Thoracic aorta (tissue), 2 donors: ENCODE data around the gene RAD23A. TPM values are rescaled to one million over a fixed set of nuclear protein-coding genes. Genes with fewer than 3 reads are reported as not detected.
A peak's percentile ranks its signal among the peaks of the same experiment; 100 is the strongest.

Experiments used
- ATAC-seq: fragments of 150-250 bp; one replicate; pipeline ENCODE4 v1.8.0; 2017; ENCODE audit warnings: low read depth; ENCODE audit not compliant: insufficient number of reproducible peaks, low FRiP score
- DNase-seq: peaks from one replicate; pipeline ENCODE4 v3.0.0-alpha.2; 2020; ENCODE audit warnings: low spot score
- H3K27ac ChIP-seq, 2 donors: fragments of 200-600 bp; sonication (generic); 1 replicate in 1 of 2; 2 replicates in 1 of 2; pipeline ENCODE4 v1.5.1; 2016; ENCODE audit warnings: mild to moderate bottlenecking in 2 of 2, moderate library complexity in 2 of 2
- H3K27me3 ChIP-seq: fragments of 200-600 bp; sonication (generic); replicated peaks from 2 replicates; pipeline ENCODE4 v1.6.0; 2016; ENCODE audit warnings: mild to moderate bottlenecking; ENCODE audit not compliant: insufficient read depth
- H3K36me3 ChIP-seq: fragments of 200-600 bp; sonication (generic); one replicate; pipeline ENCODE4 v1.5.1; 2016
- H3K4me1 ChIP-seq, 2 donors: fragments of 200-600 bp; sonication (generic); 1 replicate in 1 of 2; 2 replicates in 1 of 2; pipeline versions ENCODE4 v1.5.1 to v1.6.0; 2016; ENCODE audit warnings: low read depth in 2 of 2, mild to moderate bottlenecking in 1 of 2; ENCODE audit not compliant: control insufficient read depth in 1 of 2
- H3K4me3 ChIP-seq: fragments of 200-600 bp; sonication (generic); 2 replicates; pipeline ENCODE4 v1.5.1; 2016; ENCODE audit warnings: mild to moderate bottlenecking
- H3K9me3 ChIP-seq: fragments of 200-600 bp; sonication (generic); 2 replicates; pipeline ENCODE4 v1.5.1; 2016
- CTCF ChIP-seq: fragments of 200-600 bp; sonication (generic); IDR thresholded peaks from one replicate; pipeline ENCODE4 v1.5.1; 2019; ENCODE audit warnings: antibody characterized with exemption
- total RNA-seq, 2 donors: library from RNA; depleted of rRNA; stranded (reverse); fragments of >200 nt; gene quantifications; one replicate each; pipeline versions ENCODE4 v1.1.0 to v1.2.3, GENCODE V29; 2016

Gene RAD23A
- total RNA-seq, 2 donors from 2014 or later, result 116 to 130 TPM

- Histone ChIP-seq H3K4me1 (peaks cover 38 to 93% of the 10 kb centered on the region in 2 donors), H3K27me3 (no peaks in the 10 kb centered on the region), H3K27ac (peak overlapping the region; percentile 97 to 99), H3K9me3 (no peaks in the 10 kb centered on the region), H3K36me3 (no peaks in the 10 kb centered on the region), H3K4me3 (peak overlapping the region; percentile 73)
- TF ChIP-seq CTCF, result no peak
- DNase-seq (no peak), ATAC-seq (peak; percentile 1)
These were observed 56.0 kb downstream of the RAD23A start for GRCh38 chr19:13001502-13002165.

- ATAC-seq (peak; percentile 46), DNase-seq (peak; percentile 43)
- TF ChIP-seq CTCF, result no peak
- Histone ChIP-seq H3K36me3 (no peaks in the 10 kb centered on the region), H3K4me3 (peak overlapping the region; percentile 73), H3K4me1 (peaks cover 43 to 93% of the 10 kb centered on the region in 2 donors), H3K27me3 (no peaks in the 10 kb centered on the region), H3K27ac (peak overlapping the region; percentile 97 to 99), H3K9me3 (no peaks in the 10 kb centered on the region)
These were observed 56.7 kb downstream of the RAD23A start for GRCh38 chr19:13002166-13002898.

- no peak for TF ChIP-seq CTCF
- H3K4me1 ChIP-seq, result peaks cover 44 to 93% of the 10 kb centered on the region in 2 donors
These were observed 57.4 kb downstream of the RAD23A start for GRCh38 chr19:13003081-13003480.

More at GRCh38 chr19:13003081-13003480, 57.4 kb downstream of the RAD23A start:
- Histone ChIP-seq H3K27me3 (no peaks in the 10 kb centered on the region), H3K36me3 (no peaks in the 10 kb centered on the region), H3K4me3 (peak overlapping the region; percentile 73), H3K9me3 (no peaks in the 10 kb centered on the region), H3K27ac (peak overlapping the region; percentile 97 to 99)
- no peak for DNase-seq
- ATAC-seq, result no peak

Other genes with a start within 250 kb of the RAD23A start
- gene FBXW9, start 249.2 kb upstream of the RAD23A start, total RNA-seq, result 1 to 10 TPM; 3.0 to 3.9 TPM
- gene TNPO2, start 221.9 kb upstream of the RAD23A start, total RNA-seq, result 10 to 100 TPM; 79.0 to 88.9 TPM
- gene TRIR, start 211.2 kb upstream of the RAD23A start, total RNA-seq, result 100 to 1,000 TPM; 252 to 308 TPM
- 10 to 100 TPM; 30.7 to 50.0 TPM for gene GET3, start 208.4 kb upstream of the RAD23A start, total RNA-seq
- not detected for gene BEST2, start 194.1 kb upstream of the RAD23A start, total RNA-seq
- 100 to 1,000 TPM in 1 of 2 donors, 10 to 100 TPM in 1; 22.6 to 102 TPM for gene HOOK2, start 170.3 kb upstream of the RAD23A start, total RNA-seq
- 1,000 to 10,000 TPM in 1 of 2 donors, 100 to 1,000 TPM in 1; 698 to 2,087 TPM for gene JUNB, start 154.4 kb upstream of the RAD23A start, total RNA-seq
- gene PRDX2, start 144.1 kb upstream of the RAD23A start, total RNA-seq, result 100 to 1,000 TPM; 107 to 235 TPM
- gene THSD8, start 143.8 kb upstream of the RAD23A start, total RNA-seq, result not detected
- 1 to 10 TPM; 3.0 to 7.9 TPM for gene RNASEH2A, start 139.3 kb upstream of the RAD23A start, total RNA-seq
- not detected for gene RTBDN, start 111.3 kb upstream of the RAD23A start, total RNA-seq
- gene MAST1, start 107.3 kb upstream of the RAD23A start, total RNA-seq, result not detected
- 10 to 100 TPM; 24.0 to 53.3 TPM for gene DNASE2, start 64.4 kb upstream of the RAD23A start, total RNA-seq
- not detected for gene KLF1, start 58.7 kb upstream of the RAD23A start, total RNA-seq
- gene GCDH, start 54.7 kb upstream of the RAD23A start, total RNA-seq, result 10 to 100 TPM; 30.2 to 60.7 TPM
- not detected for gene SYCE2, start 26.6 kb upstream of the RAD23A start, total RNA-seq
- 10 to 100 TPM; 31.8 to 76.8 TPM for gene FARSA, start 12.2 kb upstream of the RAD23A start, total RNA-seq
- gene CALR, start 7.3 kb upstream of the RAD23A start, total RNA-seq, result 100 to 1,000 TPM; 415 to 467 TPM
- gene GADD45GIP1, start 11.4 kb downstream of the RAD23A start, total RNA-seq, result 10 to 100 TPM; 30.2 to 42.8 TPM
- gene DAND5, start 23.7 kb downstream of the RAD23A start, total RNA-seq, result not detected
- 100 to 1,000 TPM; 126 to 145 TPM for gene NFIX, start 49.6 kb downstream of the RAD23A start, total RNA-seq
- 10 to 100 TPM; 10.6 to 36.1 TPM for gene LYL1, start 157.0 kb downstream of the RAD23A start, total RNA-seq
- gene TRMT1, start 170.9 kb downstream of the RAD23A start, total RNA-seq, result 10 to 100 TPM; 35.3 to 52.3 TPM
- 10 to 100 TPM; 27.2 to 28.8 TPM for gene NACC1, start 172.4 kb downstream of the RAD23A start, total RNA-seq
- gene STX10, start 204.5 kb downstream of the RAD23A start, total RNA-seq, result 10 to 100 TPM; 30.8 to 83.4 TPM
- gene IER2, start 204.5 kb downstream of the RAD23A start, total RNA-seq, result 100 to 1,000 TPM; 125 to 440 TPM